Activated T-cell treated with anti-CD3 and anti-CD28 coated beads, Interleukin-2, amount 50 U/mL, for 72 hours (primary cell): ENCODE data around the gene MARF1. TPM values are rescaled to one million over a fixed set of nuclear protein-coding genes. Genes with fewer than 3 reads are reported as not detected.
"Not testable (repeated sequence)": the region's sequence is repeated elsewhere in the genome, so short reads cannot be mapped to it uniquely, and the experiment has no call there.

ENCODE experiments used
- ATAC-seq, 2 donors: fragments of 150-1000 bp; cut with Tn5 transposase; replicated peaks in 1 of 2; 2 replicates each; pipeline ENCODE4 v1.10.0; 2021; ENCODE audit warnings: moderate library complexity in 2 of 2, mild to moderate bottlenecking in 1 of 2
- DNase-seq, 2 donors: peaks; one replicate each; pipeline ENCODE4 v3.0.0; 2021 to 2022; ENCODE audit warnings: mixed read lengths in 1 of 2
- H3K27ac Mint-ChIP-seq: one replicate; pipeline ENCODE4 v1.8.0; 2022; ENCODE audit warnings: mild to moderate bottlenecking, moderate library complexity, mixed read lengths
- H3K27me3 Mint-ChIP-seq: one replicate; pipeline ENCODE4 v1.8.0; 2022; ENCODE audit warnings: low read depth, mixed read lengths
- H3K36me3 Mint-ChIP-seq, 2 donors: one replicate each; pipeline ENCODE4 v1.8.0; 2022; ENCODE audit warnings: mixed read lengths in 2 of 2, mild to moderate bottlenecking in 1 of 2; ENCODE audit not compliant: insufficient read depth in 2 of 2
- H3K4me1 Mint-ChIP-seq: one replicate; pipeline ENCODE4 v1.8.0; 2022; ENCODE audit warnings: low read depth, mixed read lengths
- H3K4me3 Mint-ChIP-seq, 2 donors: one replicate each; pipeline ENCODE4 v1.8.0; 2022; ENCODE audit warnings: mild to moderate bottlenecking in 2 of 2, mixed read lengths in 2 of 2, moderate library complexity in 2 of 2
- H3K9me3 Mint-ChIP-seq, 2 donors: one replicate each; pipeline ENCODE4 v1.8.0; 2022; ENCODE audit warnings: mixed read lengths in 2 of 2
- total RNA-seq, 2 donors: library from RNA; stranded (reverse); gene quantifications; one replicate each; pipeline ENCODE4 v1.2.3, GENCODE V29; 2022

MARF1 gene
- total RNA-seq = 10 to 100 TPM; 74.3 TPM

GRCh38 chr16:15643048-15643945, at the start of gene MARF1:
Gene MARF1 (minus strand): TSS chr16:15643154. CDS start chr16:15639233, 3,921 bp downstream.
- H3K4me3 Mint-ChIP-seq = peak within 1 kb of the TSS; percentile 94 to 100
- peak within 1 kb of the TSS; percentile 100 for H3K27ac Mint-ChIP-seq
- H3K36me3 Mint-ChIP-seq = peaks cover 4 to 12% of the 10 kb centered on the region in 2 donors
- no peaks in the 10 kb centered on the region for H3K9me3 Mint-ChIP-seq
- DNase-seq = peak; percentile 100
- H3K27me3 Mint-ChIP-seq = no peaks in the 10 kb centered on the region
- peak; percentile 59 to 69 for ATAC-seq
- peaks cover 66% of the 10 kb centered on the region for H3K4me1 Mint-ChIP-seq

- not testable (repeated sequence) for H3K4me3 Mint-ChIP-seq, DNase-seq, H3K4me1 Mint-ChIP-seq, H3K9me3 Mint-ChIP-seq, H3K27me3 Mint-ChIP-seq, ATAC-seq
- peaks cover 9 to 37% of the 10 kb centered on the region in 2 donors for H3K36me3 Mint-ChIP-seq
- peak overlapping the region; percentile 11 for H3K27ac Mint-ChIP-seq
Measured at GRCh38 chr16:15692508-15692907, 49.6 kb upstream of the MARF1 start.

- Mint-ChIP-seq H3K4me3 (no peak overlapping the region), H3K27me3 (no peaks in the 10 kb centered on the region), H3K27ac (no peak overlapping the region), H3K36me3 (peaks cover 10 to 38% of the 10 kb centered on the region in 2 donors), H3K9me3 (no peaks in the 10 kb centered on the region), H3K4me1 (no peaks in the 10 kb centered on the region)
- ATAC-seq (no peak), DNase-seq (no peak)
Measured at GRCh38 chr16:15691046-15691445, 48.1 kb upstream of the MARF1 start.

- no peak overlapping the region for H3K4me3 Mint-ChIP-seq
- DNase-seq (no peak), ATAC-seq (no peak)
- no peak overlapping the region for H3K27ac Mint-ChIP-seq
- H3K9me3 Mint-ChIP-seq = no peaks in the 10 kb centered on the region
- H3K36me3 Mint-ChIP-seq = peaks cover 10 to 35% of the 10 kb centered on the region in 2 donors
- H3K4me1 Mint-ChIP-seq = no peaks in the 10 kb centered on the region
- H3K27me3 Mint-ChIP-seq = no peaks in the 10 kb centered on the region
Measured at GRCh38 chr16:15690296-15690695, 47.3 kb upstream of the MARF1 start.

- Mint-ChIP-seq H3K4me1 (no peaks in the 10 kb centered on the region), H3K27ac (peak overlapping the region; percentile 17), H3K9me3 (no peaks in the 10 kb centered on the region), H3K4me3 (no peak overlapping the region), H3K36me3 (peaks cover 10 to 29% of the 10 kb centered on the region in 2 donors), H3K27me3 (no peaks in the 10 kb centered on the region)
- ATAC-seq (no peak), DNase-seq (no peak)
Measured at GRCh38 chr16:15689290-15689689, 46.3 kb upstream of the MARF1 start.

GRCh38 chr16:15686287-15686686, 43.3 kb upstream of the MARF1 start:
- H3K9me3 Mint-ChIP-seq = no peaks in the 10 kb centered on the region
- H3K27ac Mint-ChIP-seq = no peak overlapping the region
- H3K36me3 Mint-ChIP-seq = peaks cover 5 to 28% of the 10 kb centered on the region in 2 donors
- no peaks in the 10 kb centered on the region for H3K27me3 Mint-ChIP-seq
- no peak for DNase-seq
- H3K4me1 Mint-ChIP-seq = peaks cover 7% of the 10 kb centered on the region
- ATAC-seq = no peak
- H3K4me3 Mint-ChIP-seq = no peak overlapping the region

- H3K4me3 Mint-ChIP-seq = no peak overlapping the region
- H3K4me1 Mint-ChIP-seq = peaks cover 15% of the 10 kb centered on the region
- DNase-seq = peak; percentile 42 to 50
- no peaks in the 10 kb centered on the region for H3K27me3 Mint-ChIP-seq
- peak overlapping the region; percentile 65 for H3K27ac Mint-ChIP-seq
- peak; percentile 72 to 75 for ATAC-seq
- peaks cover 4 to 32% of the 10 kb centered on the region in 2 donors for H3K36me3 Mint-ChIP-seq
- H3K9me3 Mint-ChIP-seq = no peaks in the 10 kb centered on the region
Measured at GRCh38 chr16:15682105-15682570, 39.2 kb upstream of the MARF1 start.

GRCh38 chr16:15677447-15677846, 34.5 kb upstream of the MARF1 start:
- no peaks in the 10 kb centered on the region for H3K9me3 Mint-ChIP-seq
- H3K36me3 Mint-ChIP-seq = peaks cover 4 to 48% of the 10 kb centered on the region in 2 donors
- no peak overlapping the region for H3K27ac Mint-ChIP-seq
- no peaks in the 10 kb centered on the region for H3K27me3 Mint-ChIP-seq
- ATAC-seq = no peak
- peaks cover 39% of the 10 kb centered on the region for H3K4me1 Mint-ChIP-seq
- no peak overlapping the region for H3K4me3 Mint-ChIP-seq
- DNase-seq = no peak

- no peak for ATAC-seq
- DNase-seq = no peak
- no peak overlapping the region for H3K27ac Mint-ChIP-seq
- H3K4me3 Mint-ChIP-seq = no peak overlapping the region
- H3K9me3 Mint-ChIP-seq = no peaks in the 10 kb centered on the region
- no peaks in the 10 kb centered on the region for H3K27me3 Mint-ChIP-seq
- H3K36me3 Mint-ChIP-seq = peaks cover 4 to 42% of the 10 kb centered on the region in 2 donors
- H3K4me1 Mint-ChIP-seq = peaks cover 41% of the 10 kb centered on the region
Measured at GRCh38 chr16:15676506-15676905, 33.6 kb upstream of the MARF1 start.

- Mint-ChIP-seq H3K4me1 (peaks cover 33% of the 10 kb centered on the region), H3K36me3 (peaks cover 6 to 40% of the 10 kb centered on the region in 2 donors), H3K27me3 (no peaks in the 10 kb centered on the region), H3K4me3 (no peak overlapping the region), H3K27ac (peak overlapping the region; percentile 17), H3K9me3 (no peaks in the 10 kb centered on the region)
- DNase-seq (no peak), ATAC-seq (no peak)
Measured at GRCh38 chr16:15674571-15674970, 31.6 kb upstream of the MARF1 start.

GRCh38 chr16:15672514-15673167, 29.7 kb upstream of the MARF1 start:
- DNase-seq = peak; percentile 61 to 66
- peak; percentile 94 to 96 for ATAC-seq
- H3K27me3 Mint-ChIP-seq = no peaks in the 10 kb centered on the region
- peaks cover 4 to 34% of the 10 kb centered on the region in 2 donors for H3K36me3 Mint-ChIP-seq
- peak overlapping the region; percentile 92 for H3K27ac Mint-ChIP-seq
- peaks cover 33% of the 10 kb centered on the region for H3K4me1 Mint-ChIP-seq
- no peaks in the 10 kb centered on the region for H3K9me3 Mint-ChIP-seq
- peak overlapping the region; percentile 57 to 66 for H3K4me3 Mint-ChIP-seq

GRCh38 chr16:15672127-15672513, 29.2 kb upstream of the MARF1 start:
- Mint-ChIP-seq H3K4me1 (peaks cover 33% of the 10 kb centered on the region), H3K36me3 (peaks cover 4 to 37% of the 10 kb centered on the region in 2 donors), H3K27ac (peak overlapping the region; percentile 90), H3K4me3 (peak overlapping the region; percentile 18 to 57)
- not testable (repeated sequence) for H3K27me3 Mint-ChIP-seq, H3K9me3 Mint-ChIP-seq, DNase-seq
- ATAC-seq = peak in 1 of 2 donors; percentile 7

- no peak for DNase-seq
- Mint-ChIP-seq H3K27me3 (no peaks in the 10 kb centered on the region), H3K36me3 (peaks cover 4 to 40% of the 10 kb centered on the region in 2 donors), H3K9me3 (no peaks in the 10 kb centered on the region), H3K27ac (peak overlapping the region; percentile 90), H3K4me1 (peaks cover 33% of the 10 kb centered on the region), H3K4me3 (peak overlapping the region; percentile 18 to 57)
- no peak for ATAC-seq
Measured at GRCh38 chr16:15671530-15672117, 28.7 kb upstream of the MARF1 start.
